Thyroid gland (tissue), 4 donors: ENCODE measurements around the gene MYLK. TPM values are rescaled to one million over a fixed set of nuclear protein-coding genes. Genes with fewer than 3 reads are reported as not detected.

Experiments used
- DNase-seq, 2 donors: peaks; one replicate each; pipeline ENCODE4 v3.0.0-alpha.2; 2019
- H3K27ac ChIP-seq, 3 donors: fragments of 200-600 bp; sonication (generic); 1 replicate in 2 of 3; 2 replicates in 1 of 3; pipeline ENCODE4 v1.5.1; 2016 to 2019; ENCODE audit warnings: mild to moderate bottlenecking in 1 of 3, moderate library complexity in 1 of 3
- H3K27me3 ChIP-seq: fragments of 200-600 bp; sonication (generic); one replicate; pipeline ENCODE4 v1.5.1; 2019
- H3K36me3 ChIP-seq, 2 donors: fragments of 200-600 bp; sonication (generic); one replicate each; pipeline ENCODE4 v1.5.1; 2016 to 2019
- H3K4me1 ChIP-seq, 2 donors: fragments of 200-600 bp; sonication (generic); one replicate each; pipeline ENCODE4 v1.5.1; 2017 to 2019
- H3K4me3 ChIP-seq, 3 donors: fragments of 200-600 bp; sonication (generic); replicated peaks in 1 of 3; 1 replicate in 2 of 3; 2 replicates in 1 of 3; pipeline ENCODE4 v1.5.1; 2016; ENCODE audit warnings: mild to moderate bottlenecking in 1 of 3
- H3K9me3 ChIP-seq: fragments of 200-600 bp; sonication (generic); one replicate; pipeline ENCODE4 v1.5.1; 2017
- POLR2A ChIP-seq, 2 donors: fragments of 450-650 bp; IDR thresholded peaks; one replicate each; pipeline ENCODE4 v1.6.1; 2017; ENCODE audit warnings: antibody characterized with exemption in 2 of 2, mild to moderate bottlenecking in 2 of 2, moderate library complexity in 1 of 2
- WGBS, 2 donors: methylation state at CpG; one replicate each; pipeline ENCODE4 v1.1.5; 2017; 5-methylcytosine and 5-hydroxymethylcytosine counted together
- intact Hi-C: fragments of 100-400 bp; cut with DNase I; formaldehyde crosslinking; loops from one replicate; pipeline ENCODE4 v1.15.1; 2023
- total RNA-seq, 4 donors: library from RNA; depleted of rRNA; stranded (reverse); fragments of >200 nt; gene quantifications; one replicate each; pipeline ENCODE4 v1.2.3, GENCODE V29; 2016
- TF ChIP-seq, protein P1 (sequence below), 6 experiments: fragments of 200-600 bp in 3 of 6; fragments of 450-650 bp in 3 of 6; sonication (generic) in 3 of 6; IDR thresholded peaks; one replicate each; pipeline ENCODE4 v1.5.1; 2016 to 2019; ENCODE audit warnings: antibody characterized with exemption in 6 of 6, mild to moderate bottlenecking in 2 of 6, inconsistent platforms in 1 of 6, moderate library complexity in 1 of 6

MYLK gene
- total RNA-seq, 4 donors from 2014 or later: 28.9 to 51.2 (median 37.4) TPM

GRCh38 chr3:123920868-123921267 is 36.7 kb upstream of the MYLK start:
- H3K36me3 ChIP-seq: no peaks in the 10 kb centered on the region
- DNase-seq: no peak
- no peaks in the 10 kb centered on the region for H3K27me3 ChIP-seq
- no peaks in the 10 kb centered on the region for H3K9me3 ChIP-seq
- H3K4me1 ChIP-seq: no peaks in the 10 kb centered on the region
- TF ChIP-seq POLR2A (IDR thresholded peaks at IDR 0.05): no peak
- TF ChIP-seq, protein P1, sequence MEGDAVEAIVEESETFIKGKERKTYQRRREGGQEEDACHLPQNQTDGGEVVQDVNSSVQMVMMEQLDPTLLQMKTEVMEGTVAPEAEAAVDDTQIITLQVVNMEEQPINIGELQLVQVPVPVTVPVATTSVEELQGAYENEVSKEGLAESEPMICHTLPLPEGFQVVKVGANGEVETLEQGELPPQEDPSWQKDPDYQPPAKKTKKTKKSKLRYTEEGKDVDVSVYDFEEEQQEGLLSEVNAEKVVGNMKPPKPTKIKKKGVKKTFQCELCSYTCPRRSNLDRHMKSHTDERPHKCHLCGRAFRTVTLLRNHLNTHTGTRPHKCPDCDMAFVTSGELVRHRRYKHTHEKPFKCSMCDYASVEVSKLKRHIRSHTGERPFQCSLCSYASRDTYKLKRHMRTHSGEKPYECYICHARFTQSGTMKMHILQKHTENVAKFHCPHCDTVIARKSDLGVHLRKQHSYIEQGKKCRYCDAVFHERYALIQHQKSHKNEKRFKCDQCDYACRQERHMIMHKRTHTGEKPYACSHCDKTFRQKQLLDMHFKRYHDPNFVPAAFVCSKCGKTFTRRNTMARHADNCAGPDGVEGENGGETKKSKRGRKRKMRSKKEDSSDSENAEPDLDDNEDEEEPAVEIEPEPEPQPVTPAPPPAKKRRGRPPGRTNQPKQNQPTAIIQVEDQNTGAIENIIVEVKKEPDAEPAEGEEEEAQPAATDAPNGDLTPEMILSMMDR (IDR thresholded peaks at IDR 0.05): no peak
- intact Hi-C loops: no loop called here
- H3K27ac ChIP-seq: no peak overlapping the region
- no peak overlapping the region for H3K4me3 ChIP-seq

DNA sequence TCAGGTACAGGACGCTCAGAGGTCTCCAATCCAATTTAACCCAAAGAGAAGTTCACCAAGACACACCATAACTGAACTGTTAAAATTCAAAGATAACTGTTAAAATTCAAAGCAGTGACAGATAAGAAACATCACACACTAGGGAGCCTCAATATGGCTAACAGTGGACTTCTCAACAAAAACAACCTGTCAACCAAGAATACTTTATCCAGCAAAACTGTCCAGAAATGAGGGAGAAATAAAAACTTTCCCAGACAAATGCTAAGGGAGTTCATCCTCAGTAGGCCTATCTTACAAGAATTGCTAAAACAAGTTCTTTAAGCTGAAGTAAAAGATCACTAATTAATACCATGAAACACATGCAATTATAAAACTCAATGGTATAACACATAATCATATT is 36.3 kb upstream of the MYLK start:
- Histone ChIP-seq H3K36me3 (no peaks in the 10 kb centered on the region), H3K27me3 (no peaks in the 10 kb centered on the region), H3K4me1 (no peaks in the 10 kb centered on the region), H3K27ac (no peak overlapping the region), H3K4me3 (no peak overlapping the region), H3K9me3 (no peaks in the 10 kb centered on the region)
- WGBS, 2 donors: 96 to 98% methylated on average over 1 of the region's 1 CpG
- TF ChIP-seq POLR2A (IDR thresholded peaks at IDR 0.05): no peak
- TF ChIP-seq, protein P1 (IDR thresholded peaks at IDR 0.05): no peak
- intact Hi-C loops: no loop called here
- no peak for DNase-seq

DNA sequence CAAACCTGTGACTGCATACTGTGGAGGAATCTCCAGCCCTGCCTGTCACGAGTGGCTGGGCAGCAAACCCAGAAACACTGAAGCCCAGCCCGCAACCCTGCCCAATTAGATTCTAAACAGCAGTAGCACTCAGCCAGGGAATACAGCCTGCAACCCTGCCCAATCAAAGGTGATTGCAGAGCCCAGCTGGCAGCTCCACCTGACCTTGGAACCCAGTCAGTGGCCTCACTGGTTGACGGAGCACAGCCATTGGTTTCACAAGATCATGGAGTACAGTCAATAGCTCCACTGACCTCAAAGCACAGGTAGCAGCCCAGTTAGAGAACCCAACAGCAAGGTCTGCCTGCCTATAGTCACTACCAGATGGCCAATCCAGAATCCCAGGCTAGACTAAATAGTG is 35.2 kb upstream of the MYLK start:
- Histone ChIP-seq H3K4me3 (no peak overlapping the region), H3K27me3 (no peaks in the 10 kb centered on the region), H3K27ac (no peak overlapping the region), H3K4me1 (no peaks in the 10 kb centered on the region), H3K36me3 (no peaks in the 10 kb centered on the region), H3K9me3 (no peaks in the 10 kb centered on the region)
- 94 to 100% methylated on average over 3 of the region's 3 CpGs for WGBS, 2 donors
- no peak for DNase-seq
- TF ChIP-seq POLR2A (IDR thresholded peaks at IDR 0.05): no peak
- TF ChIP-seq, protein P1 (IDR thresholded peaks at IDR 0.05): no peak
- intact Hi-C loops: no loop called here

DNA sequence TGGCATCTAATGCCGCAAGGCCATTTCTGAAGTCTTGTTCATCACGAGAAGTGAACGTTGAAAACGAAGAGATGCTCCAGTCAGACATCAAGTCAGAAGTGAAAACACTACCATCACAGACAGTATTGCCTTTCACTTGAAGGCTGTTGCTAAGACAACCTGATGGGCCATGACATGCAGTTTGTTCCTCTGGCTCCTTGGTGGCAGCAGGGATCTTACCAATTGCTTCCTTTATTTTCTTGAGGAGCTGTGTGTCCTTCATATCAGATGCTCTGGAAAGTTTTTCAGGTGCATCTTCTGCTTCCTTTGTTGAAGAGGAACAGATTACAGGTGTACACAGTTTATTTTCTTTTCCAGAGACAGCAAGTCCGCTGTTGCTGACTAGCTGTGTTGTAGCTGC is 30.7 kb upstream of the MYLK start:
- WGBS, 2 donors: 74 to 87% methylated on average over 5 of the region's 5 CpGs
- Histone ChIP-seq H3K4me3 (no peak overlapping the region), H3K9me3 (no peaks in the 10 kb centered on the region), H3K27ac (no peak overlapping the region), H3K4me1 (no peaks in the 10 kb centered on the region), H3K27me3 (no peaks in the 10 kb centered on the region), H3K36me3 (no peaks in the 10 kb centered on the region)
- intact Hi-C loops: no loop called here
- TF ChIP-seq POLR2A (IDR thresholded peaks at IDR 0.05): no peak
- TF ChIP-seq, protein P1 (IDR thresholded peaks at IDR 0.05): no peak
- no peak for DNase-seq

GRCh38 chr3:123909785-123910184 is 25.7 kb upstream of the MYLK start:
- 92 to 95% methylated on average over 2 of the region's 2 CpGs for WGBS, 2 donors
- intact Hi-C loops: no loop called here
- H3K27ac ChIP-seq: no peak overlapping the region
- no peak overlapping the region for H3K4me3 ChIP-seq
- no peaks in the 10 kb centered on the region for H3K4me1 ChIP-seq
- no peaks in the 10 kb centered on the region for H3K9me3 ChIP-seq
- no peaks in the 10 kb centered on the region for H3K36me3 ChIP-seq
- H3K27me3 ChIP-seq: no peaks in the 10 kb centered on the region
- DNase-seq: no peak
- TF ChIP-seq POLR2A (IDR thresholded peaks at IDR 0.05): no peak
- TF ChIP-seq, protein P1 (IDR thresholded peaks at IDR 0.05): no peak
